Keratinocyte (primary cell): Measurements from ENCODE around the gene HMGN4. TPM values are rescaled to one million over a fixed set of nuclear protein-coding genes. Genes with fewer than 3 reads are reported as not detected.
A peak's percentile ranks its signal among the peaks of the same experiment; 100 is the strongest.

Experiments
- DNase-seq: peaks from one replicate; pipeline ENCODE4 v3.0.0-alpha.2; 2011; ENCODE audit warnings: low read depth, missing footprints, low spot score
- FAIRE-seq: peaks from 2 replicates; lab custom pipeline; 2011; peaks lifted over from hg19 to GRCh38; lab: Jason Lieb, UNC
- H2AFZ ChIP-seq: 2 replicates; pipeline ENCODE4 v1.6.0; 2012; ENCODE audit warnings: low read length, control low read depth, inconsistent platforms; ENCODE audit not compliant: control insufficient read depth
- H3K27ac ChIP-seq: 2 replicates; pipeline ENCODE4 v1.5.1; 2011; ENCODE audit warnings: low read length; ENCODE audit not compliant: control insufficient read depth, insufficient read depth
- H3K27me3 ChIP-seq: 3 replicates; pipeline ENCODE4 v1.6.0; 2011; ENCODE audit warnings: low read length; ENCODE audit not compliant: control insufficient read depth, insufficient read depth; ENCODE audit errors: extremely low read depth
- H3K36me3 ChIP-seq, 2 experiments: 2 replicates in 1 of 2; 3 replicates in 1 of 2; pipeline ENCODE4 v1.5.1; 2011; ENCODE audit warnings: low read length in 2 of 2, mild to moderate bottlenecking in 1 of 2; ENCODE audit not compliant: control insufficient read depth in 2 of 2, insufficient read depth in 2 of 2; ENCODE audit errors: extremely low read depth in 1 of 2
- H3K4me1 ChIP-seq: 3 replicates; pipeline ENCODE4 v1.5.1; 2011; ENCODE audit warnings: low read length; ENCODE audit not compliant: control insufficient read depth, insufficient read depth; ENCODE audit errors: extremely low read depth
- H3K4me2 ChIP-seq: 3 replicates; pipeline ENCODE4 v1.6.0; 2011; ENCODE audit warnings: low read depth, low read length; ENCODE audit not compliant: control insufficient read depth, insufficient read depth; ENCODE audit errors: extremely low read depth
- H3K4me3 ChIP-seq, 3 experiments: fragments of 200-600 bp in 1 of 3; sonication (generic) in 1 of 3; 2 replicates in 2 of 3; 3 replicates in 1 of 3; pipeline ENCODE4 v1.5.1; 2011 to 2016; ENCODE audit warnings: low read length in 3 of 3, mild to moderate bottlenecking in 3 of 3, control low read depth in 2 of 3, inconsistent platforms in 1 of 3, low read depth in 1 of 3, mixed read lengths in 1 of 3, mixed run types in 1 of 3, moderate library complexity in 1 of 3; ENCODE audit not compliant: control insufficient read depth in 2 of 3, insufficient read depth in 2 of 3; ENCODE audit errors: extremely low read depth in 1 of 3
- H3K79me2 ChIP-seq: 2 replicates; pipeline ENCODE4 v1.6.0; 2012; ENCODE audit warnings: low read length; ENCODE audit not compliant: control insufficient read depth, insufficient read depth
- H3K9ac ChIP-seq: 3 replicates; pipeline ENCODE4 v1.6.0; 2011; ENCODE audit warnings: low read length; ENCODE audit not compliant: control insufficient read depth, insufficient read depth; ENCODE audit errors: extremely low read depth
- H3K9me1 ChIP-seq: 3 replicates; pipeline ENCODE4 v1.6.0; 2011; ENCODE audit warnings: low read length; ENCODE audit not compliant: control insufficient read depth, insufficient read depth; ENCODE audit errors: extremely low read depth
- H3K9me3 ChIP-seq: 2 replicates; pipeline ENCODE4 v1.5.1; 2012; ENCODE audit warnings: low read depth, low read length; ENCODE audit not compliant: control insufficient read depth
- H4K20me1 ChIP-seq: 3 replicates; pipeline ENCODE4 v1.6.0; 2011; ENCODE audit warnings: low read length; ENCODE audit not compliant: control insufficient read depth, insufficient read depth; ENCODE audit errors: extremely low read depth
- CTCF ChIP-seq, 3 experiments: IDR thresholded peaks in 1 of 3; conservative IDR thresholded peaks in 1 of 3; optimal IDR thresholded peaks in 1 of 3; 2 replicates in 2 of 3; 3 replicates in 1 of 3; pipeline versions ENCODE3 to v1.5.1; 2011; ENCODE audit warnings: low read length in 3 of 3, mild to moderate bottlenecking in 3 of 3, moderate library complexity in 2 of 3, control low read depth in 1 of 3, inconsistent platforms in 1 of 3; ENCODE audit not compliant: insufficient read depth in 2 of 3; ENCODE audit errors: extremely low read depth in 1 of 3
- EZH2 ChIP-seq: IDR thresholded peaks from one replicate; pipeline ENCODE4 v1.6.1; 2012; ENCODE audit warnings: inconsistent platforms, mild to moderate bottlenecking, low read length, moderate library complexity
- dilution Hi-C: fragments of 300-500 bp; cut with MboI; formaldehyde crosslinking; loops from one replicate; pipeline ENCODE4 v1.7.0; 2020; ENCODE audit warnings: low sequenced_read_pairs; ENCODE audit not compliant: extremely low pct_ligation_motif_present
- polyA plus RNA-seq, 5 experiments: library from polyadenylated mRNA; depleted of rRNA in 3 of 5; stranded (reverse) in 3 of 5; stranded (forward) in 1 of 5; unstranded in 1 of 5; fragments of >200 nt; gene quantifications; 1 replicate in 1 of 5; 2 replicates in 3 of 5; 3 replicates in 1 of 5; pipeline versions ENCODE4 v1.2.1 to v1.2.3, GENCODE V29; 2011 to 2012; ENCODE audit warnings: missing spikeins in 2 of 5, low read depth in 1 of 5, low replicate concordance in 1 of 5

Gene HMGN4
- polyA plus RNA-seq, 1 donor (not counting 4 experiments of a cell fraction or from before 2014, with no cell fraction given), result 62.6 TPM

GRCh38 chr6:26536571-26537159, 1.5 kb upstream of the HMGN4 start:
- peak overlapping the region; percentile 99 for H2AFZ ChIP-seq
- dilution Hi-C loops, result loop anchor here (25.0 kb wide), 1 partner anchor 199 kb away; no protein-coding TSS in a partner anchor
- peak overlapping the region; percentile 98 for H3K4me2 ChIP-seq
- H3K4me1 ChIP-seq, result peaks cover 21% of the 10 kb centered on the region
- FAIRE-seq (no peak), DNase-seq (no peak)
- H4K20me1 ChIP-seq, result no peaks in the 10 kb centered on the region
- H3K27me3 ChIP-seq, result no peaks in the 10 kb centered on the region
- peak overlapping the region; percentile 77 for H3K27ac ChIP-seq
- H3K79me2 ChIP-seq, result peaks cover 30% of the 10 kb centered on the region
- TF ChIP-seq EZH2 (no peak), CTCF (optimal IDR thresholded peaks at IDR 0.05 in 1 of 3, IDR thresholded peaks at IDR 0.05 in 1 of 3, conservative IDR thresholded peaks at IDR 0.05 in 1 of 3; ENCODE audit: extremely low read depth in 1 of 3, insufficient read depth in 2 of 3, low read length in 3 of 3) (no peak)
- H3K9ac ChIP-seq, result peak overlapping the region; percentile 81
- peaks cover 0 to 5% of the 10 kb centered on the region in 2 experiments for H3K36me3 ChIP-seq
- H3K9me3 ChIP-seq, result no peaks in the 10 kb centered on the region
- peak overlapping the region; percentile 6 to 77 (median 66) for H3K4me3 ChIP-seq
- H3K9me1 ChIP-seq, result no peaks in the 10 kb centered on the region

GRCh38 chr6:26537160-26537845, 863 bp upstream of the HMGN4 start:
- Histone ChIP-seq H2AFZ (peak overlapping the region; percentile 99), H3K9ac (peak overlapping the region; percentile 93), H3K27me3 (no peaks in the 10 kb centered on the region), H3K4me3 (peak overlapping the region; percentile 73 to 98 (median 87)), H3K27ac (peak overlapping the region; percentile 90), H3K4me1 (peaks cover 20% of the 10 kb centered on the region), H4K20me1 (no peaks in the 10 kb centered on the region), H3K79me2 (peaks cover 33% of the 10 kb centered on the region), H3K4me2 (peak overlapping the region; percentile 98), H3K9me1 (no peaks in the 10 kb centered on the region), H3K36me3 (peaks cover 0 to 5% of the 10 kb centered on the region in 2 experiments), H3K9me3 (no peaks in the 10 kb centered on the region)
- FAIRE-seq (peak; percentile 65), DNase-seq (peak; percentile 93)
- dilution Hi-C loops, result loop anchor here (25.0 kb wide), 1 partner anchor 200 kb away; no protein-coding TSS in a partner anchor
- no peak for TF ChIP-seq CTCF (optimal IDR thresholded peaks at IDR 0.05 in 1 of 3, IDR thresholded peaks at IDR 0.05 in 1 of 3, conservative IDR thresholded peaks at IDR 0.05 in 1 of 3; ENCODE audit: extremely low read depth in 1 of 3, insufficient read depth in 2 of 3, low read length in 3 of 3)
- no peak for TF ChIP-seq EZH2
